ENCODE data around the gene ADPRS.

DNA sequence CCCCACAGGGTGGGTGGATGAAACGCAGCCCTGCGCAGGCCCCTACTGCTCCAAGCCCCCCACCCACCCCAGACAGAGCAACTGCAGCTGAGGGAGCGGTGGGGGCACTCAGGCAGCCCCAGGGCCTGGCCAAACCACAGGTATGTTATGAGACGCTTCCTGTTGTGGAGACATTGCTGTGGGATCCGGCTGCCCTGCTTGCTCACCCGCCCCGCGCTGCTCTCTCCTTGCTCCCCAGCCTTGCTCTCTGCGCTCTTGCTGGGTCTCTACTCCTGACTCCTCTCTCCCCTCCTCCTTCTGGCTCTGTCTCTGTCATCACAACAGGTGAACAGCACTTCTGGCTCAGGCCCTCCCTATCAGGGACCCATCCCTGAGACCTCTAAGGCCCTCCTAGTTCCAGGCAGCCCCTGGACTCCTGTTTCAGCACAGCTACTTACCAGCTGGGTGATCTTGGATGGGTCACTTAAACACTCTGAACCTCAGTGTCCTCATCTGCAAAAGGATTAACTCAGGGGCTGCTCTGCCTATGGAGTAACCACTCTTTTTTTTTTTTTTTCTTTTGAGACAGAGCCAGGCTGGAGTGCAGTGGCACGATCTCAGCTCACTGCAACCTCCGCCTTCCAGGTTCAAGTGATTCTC lies 20.5 kb downstream of the ADPRS start:
- TF ChIP-seq POLR2A (IDR thresholded peaks at IDR 0.05): no peak
- TF ChIP-seq, protein P1, sequence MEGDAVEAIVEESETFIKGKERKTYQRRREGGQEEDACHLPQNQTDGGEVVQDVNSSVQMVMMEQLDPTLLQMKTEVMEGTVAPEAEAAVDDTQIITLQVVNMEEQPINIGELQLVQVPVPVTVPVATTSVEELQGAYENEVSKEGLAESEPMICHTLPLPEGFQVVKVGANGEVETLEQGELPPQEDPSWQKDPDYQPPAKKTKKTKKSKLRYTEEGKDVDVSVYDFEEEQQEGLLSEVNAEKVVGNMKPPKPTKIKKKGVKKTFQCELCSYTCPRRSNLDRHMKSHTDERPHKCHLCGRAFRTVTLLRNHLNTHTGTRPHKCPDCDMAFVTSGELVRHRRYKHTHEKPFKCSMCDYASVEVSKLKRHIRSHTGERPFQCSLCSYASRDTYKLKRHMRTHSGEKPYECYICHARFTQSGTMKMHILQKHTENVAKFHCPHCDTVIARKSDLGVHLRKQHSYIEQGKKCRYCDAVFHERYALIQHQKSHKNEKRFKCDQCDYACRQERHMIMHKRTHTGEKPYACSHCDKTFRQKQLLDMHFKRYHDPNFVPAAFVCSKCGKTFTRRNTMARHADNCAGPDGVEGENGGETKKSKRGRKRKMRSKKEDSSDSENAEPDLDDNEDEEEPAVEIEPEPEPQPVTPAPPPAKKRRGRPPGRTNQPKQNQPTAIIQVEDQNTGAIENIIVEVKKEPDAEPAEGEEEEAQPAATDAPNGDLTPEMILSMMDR (IDR thresholded peaks at IDR 0.05): no peak
